Right lobe of liver (tissue), 4 donors: ENCODE measurements around the gene ACTG2.

ENCODE experiments used
- POLR2A ChIP-seq: fragments of 450-650 bp; IDR thresholded peaks from one replicate; pipeline ENCODE4 v1.6.1; 2017; ENCODE audit warnings: antibody characterized with exemption, mild to moderate bottlenecking
- TF ChIP-seq, protein P1 (sequence below), 4 donors: fragments of 200-600 bp in 3 of 4; fragments of 450-650 bp in 1 of 4; IDR thresholded peaks; one replicate each; pipeline versions ENCODE4 v1.5.1 to v1.8.0; 2016 to 2022; ENCODE audit warnings: antibody characterized with exemption in 4 of 4, mild to moderate bottlenecking in 2 of 4
- donor health status: DM: no; HTN: no; CAD: no.
- donor health status: DM: no; HTN: no; CAD: no.
- donor health status: DM: no; HTN: yes; CAD: no.

DNA sequence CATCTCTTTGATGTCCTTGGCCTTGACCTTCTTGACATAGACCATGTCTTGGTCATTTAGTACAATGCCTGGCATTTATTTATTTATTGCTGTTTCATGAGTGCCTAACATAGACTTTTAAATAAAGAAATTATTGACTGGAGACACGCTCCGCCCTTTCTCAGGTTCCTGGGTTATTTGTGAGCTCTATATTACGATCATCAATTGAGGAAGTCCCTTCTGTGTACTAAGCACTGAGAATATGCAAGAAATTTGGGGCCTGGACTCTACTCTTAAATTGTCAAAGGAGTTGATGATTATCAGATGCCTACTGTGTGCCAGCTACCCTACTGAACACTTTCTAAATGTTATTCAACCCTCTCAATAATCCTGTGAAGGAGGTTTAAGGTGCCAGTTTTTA lies 72.2 kb downstream of the ACTG2 start:
- no peak for TF ChIP-seq POLR2A
- TF ChIP-seq, protein P1, sequence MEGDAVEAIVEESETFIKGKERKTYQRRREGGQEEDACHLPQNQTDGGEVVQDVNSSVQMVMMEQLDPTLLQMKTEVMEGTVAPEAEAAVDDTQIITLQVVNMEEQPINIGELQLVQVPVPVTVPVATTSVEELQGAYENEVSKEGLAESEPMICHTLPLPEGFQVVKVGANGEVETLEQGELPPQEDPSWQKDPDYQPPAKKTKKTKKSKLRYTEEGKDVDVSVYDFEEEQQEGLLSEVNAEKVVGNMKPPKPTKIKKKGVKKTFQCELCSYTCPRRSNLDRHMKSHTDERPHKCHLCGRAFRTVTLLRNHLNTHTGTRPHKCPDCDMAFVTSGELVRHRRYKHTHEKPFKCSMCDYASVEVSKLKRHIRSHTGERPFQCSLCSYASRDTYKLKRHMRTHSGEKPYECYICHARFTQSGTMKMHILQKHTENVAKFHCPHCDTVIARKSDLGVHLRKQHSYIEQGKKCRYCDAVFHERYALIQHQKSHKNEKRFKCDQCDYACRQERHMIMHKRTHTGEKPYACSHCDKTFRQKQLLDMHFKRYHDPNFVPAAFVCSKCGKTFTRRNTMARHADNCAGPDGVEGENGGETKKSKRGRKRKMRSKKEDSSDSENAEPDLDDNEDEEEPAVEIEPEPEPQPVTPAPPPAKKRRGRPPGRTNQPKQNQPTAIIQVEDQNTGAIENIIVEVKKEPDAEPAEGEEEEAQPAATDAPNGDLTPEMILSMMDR (IDR thresholded peaks at IDR 0.05): no peak
